Measurements from ENCODE around the gene PXMP4.
"Not testable (repeated sequence)": the region's sequence is repeated elsewhere in the genome, so short reads cannot be mapped to it uniquely, and the experiment has no call there.

PXMP4 gene

GRCh38 chr20:33761698-33762250 is 41.7 kb upstream of the PXMP4 start:
- no peak overlapping the region for H3K4me3 ChIP-seq (ENCODE audit: control insufficient read depth, low read depth, low read length)
- DNase-seq (ENCODE audit: low read depth): no peak
- TF ChIP-seq CTCF (conservative IDR thresholded peaks at IDR 0.05; ENCODE audit: control insufficient read depth, insufficient read depth, low read depth, low read length): no peak

- TF ChIP-seq CTCF (conservative IDR thresholded peaks at IDR 0.05; ENCODE audit: control insufficient read depth, insufficient read depth, low read depth, low read length): no peak
- DNase-seq (ENCODE audit: low read depth): no peak
- no peak overlapping the region for H3K4me3 ChIP-seq (ENCODE audit: control insufficient read depth, low read depth, low read length)
Observed at GRCh38 chr20:33757458-33757857, 37.3 kb upstream of the PXMP4 start.

- no peak for TF ChIP-seq CTCF (conservative IDR thresholded peaks at IDR 0.05; ENCODE audit: control insufficient read depth, insufficient read depth, low read depth, low read length)
- DNase-seq (ENCODE audit: low read depth): no peak
- no peak overlapping the region for H3K4me3 ChIP-seq (ENCODE audit: control insufficient read depth, low read depth, low read length)
Observed at GRCh38 chr20:33757046-33757445, 36.9 kb upstream of the PXMP4 start.

- DNase-seq (ENCODE audit: low read depth); H3K4me3 ChIP-seq (ENCODE audit: control insufficient read depth, low read depth, low read length): not testable (repeated sequence)
Observed at GRCh38 chr20:33755936-33756490, 35.9 kb upstream of the PXMP4 start.

- no peak overlapping the region for H3K4me3 ChIP-seq (ENCODE audit: control insufficient read depth, low read depth, low read length)
- no peak for TF ChIP-seq CTCF (conservative IDR thresholded peaks at IDR 0.05; ENCODE audit: control insufficient read depth, insufficient read depth, low read depth, low read length)
- peak; percentile 43 for DNase-seq (ENCODE audit: low read depth)
Observed at GRCh38 chr20:33753763-33754162, 33.7 kb upstream of the PXMP4 start.

GRCh38 chr20:33753143-33753542 is 33.0 kb upstream of the PXMP4 start:
- no peak for TF ChIP-seq CTCF (conservative IDR thresholded peaks at IDR 0.05; ENCODE audit: control insufficient read depth, insufficient read depth, low read depth, low read length)

GRCh38 chr20:33751775-33752174 is 31.7 kb upstream of the PXMP4 start:
- H3K4me3 ChIP-seq (ENCODE audit: control insufficient read depth, low read depth, low read length): no peak overlapping the region
- no peak for TF ChIP-seq CTCF (conservative IDR thresholded peaks at IDR 0.05; ENCODE audit: control insufficient read depth, insufficient read depth, low read depth, low read length)
- DNase-seq (ENCODE audit: low read depth): no peak

More at GRCh38 chr20:33753143-33753542, 33.0 kb upstream of the PXMP4 start:
- DNase-seq (ENCODE audit: low read depth): no peak
- H3K4me3 ChIP-seq (ENCODE audit: control insufficient read depth, low read depth, low read length): no peak overlapping the region
